BJ (cell line): ENCODE data around the gene NOM1. TPM values are rescaled to one million over a fixed set of nuclear protein-coding genes. Genes with fewer than 3 reads are reported as not detected.
"Not testable (repeated sequence)": the region's sequence is repeated elsewhere in the genome, so short reads cannot be mapped to it uniquely, and the experiment has no call there.

Experiments used
- CTCF ChIA-PET: fragments of 350-600 bp; formaldehyde crosslinking; extraction: SDS; loops from one replicate; lab custom pipeline; 2021; ENCODE audit warnings: antibody characterized with exemption, inconsistent platforms; lab: Yijun Ruan, JAX
- POLR2A ChIA-PET: fragments of 300-600 bp; sonication (Branson Sonifier 250); formaldehyde crosslinking; extraction: SDS; loops from one replicate; lab custom pipeline; 2021; ENCODE audit warnings: antibody characterized with exemption; lab: Charles Lee
- DNase-seq: peaks from one replicate; pipeline ENCODE4 v3.0.0-alpha.2; 2011; ENCODE audit warnings: low read depth
- H3K27me3 ChIP-seq: 2 replicates; pipeline ENCODE4 v1.6.0; 2011; ENCODE audit warnings: low read length; ENCODE audit not compliant: control insufficient read depth, insufficient read depth
- H3K36me3 ChIP-seq: 2 replicates; pipeline ENCODE4 v1.5.1; 2011; ENCODE audit warnings: low read length; ENCODE audit not compliant: control insufficient read depth, insufficient read depth
- H3K4me3 ChIP-seq: 2 replicates; pipeline ENCODE4 v1.5.1; 2011; ENCODE audit warnings: low read depth, mild to moderate bottlenecking, control low read depth, low read length
- polyA plus RNA-seq: library from polyadenylated mRNA; depleted of rRNA; stranded (reverse); fragments of >200 nt; gene quantifications from 2 replicates; pipeline ENCODE4 v1.2.3, GENCODE V29; 2011
- TF ChIP-seq, protein P1 (sequence below): IDR thresholded peaks from 2 replicates; pipeline ENCODE4 v1.5.1; 2011; ENCODE audit warnings: low read depth, mild to moderate bottlenecking, control low read depth, inconsistent platforms, low read length, moderate library complexity; ENCODE audit not compliant: insufficient read depth

NOM1 gene
- polyA plus RNA-seq, 1 experiment, result 8.0 TPM

DNA sequence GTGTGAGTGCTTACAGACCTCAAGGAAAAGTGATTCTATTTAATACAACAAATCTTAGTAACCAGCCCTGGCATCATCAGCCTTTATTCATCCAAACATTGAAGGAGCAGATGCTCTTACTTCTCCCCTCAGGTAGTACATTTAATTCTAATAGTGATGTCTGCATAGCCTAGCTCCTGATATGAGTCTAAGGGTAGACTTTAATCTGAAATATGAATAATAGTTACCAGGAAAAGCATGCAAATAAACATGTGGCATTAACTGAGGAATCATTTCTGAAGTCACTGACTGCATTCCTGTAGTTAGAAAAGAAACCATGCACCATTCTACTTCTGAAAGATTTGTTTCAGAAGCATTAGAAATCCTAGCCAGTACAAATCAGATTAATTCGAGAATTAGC lies 30.9 kb upstream of the NOM1 start:
- ChIA-PET CTCF (no interaction called here), POLR2A (no interaction called here)
- peaks cover 2% of the 10 kb centered on the region; the same call in 1 of the 2 replicates for H3K27me3 ChIP-seq
- no peaks in the 10 kb centered on the region for H3K36me3 ChIP-seq
- DNase-seq, result no peak
- H3K4me3 ChIP-seq, result no peak overlapping the region
- TF ChIP-seq, protein P1, sequence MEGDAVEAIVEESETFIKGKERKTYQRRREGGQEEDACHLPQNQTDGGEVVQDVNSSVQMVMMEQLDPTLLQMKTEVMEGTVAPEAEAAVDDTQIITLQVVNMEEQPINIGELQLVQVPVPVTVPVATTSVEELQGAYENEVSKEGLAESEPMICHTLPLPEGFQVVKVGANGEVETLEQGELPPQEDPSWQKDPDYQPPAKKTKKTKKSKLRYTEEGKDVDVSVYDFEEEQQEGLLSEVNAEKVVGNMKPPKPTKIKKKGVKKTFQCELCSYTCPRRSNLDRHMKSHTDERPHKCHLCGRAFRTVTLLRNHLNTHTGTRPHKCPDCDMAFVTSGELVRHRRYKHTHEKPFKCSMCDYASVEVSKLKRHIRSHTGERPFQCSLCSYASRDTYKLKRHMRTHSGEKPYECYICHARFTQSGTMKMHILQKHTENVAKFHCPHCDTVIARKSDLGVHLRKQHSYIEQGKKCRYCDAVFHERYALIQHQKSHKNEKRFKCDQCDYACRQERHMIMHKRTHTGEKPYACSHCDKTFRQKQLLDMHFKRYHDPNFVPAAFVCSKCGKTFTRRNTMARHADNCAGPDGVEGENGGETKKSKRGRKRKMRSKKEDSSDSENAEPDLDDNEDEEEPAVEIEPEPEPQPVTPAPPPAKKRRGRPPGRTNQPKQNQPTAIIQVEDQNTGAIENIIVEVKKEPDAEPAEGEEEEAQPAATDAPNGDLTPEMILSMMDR, result no peak

DNA sequence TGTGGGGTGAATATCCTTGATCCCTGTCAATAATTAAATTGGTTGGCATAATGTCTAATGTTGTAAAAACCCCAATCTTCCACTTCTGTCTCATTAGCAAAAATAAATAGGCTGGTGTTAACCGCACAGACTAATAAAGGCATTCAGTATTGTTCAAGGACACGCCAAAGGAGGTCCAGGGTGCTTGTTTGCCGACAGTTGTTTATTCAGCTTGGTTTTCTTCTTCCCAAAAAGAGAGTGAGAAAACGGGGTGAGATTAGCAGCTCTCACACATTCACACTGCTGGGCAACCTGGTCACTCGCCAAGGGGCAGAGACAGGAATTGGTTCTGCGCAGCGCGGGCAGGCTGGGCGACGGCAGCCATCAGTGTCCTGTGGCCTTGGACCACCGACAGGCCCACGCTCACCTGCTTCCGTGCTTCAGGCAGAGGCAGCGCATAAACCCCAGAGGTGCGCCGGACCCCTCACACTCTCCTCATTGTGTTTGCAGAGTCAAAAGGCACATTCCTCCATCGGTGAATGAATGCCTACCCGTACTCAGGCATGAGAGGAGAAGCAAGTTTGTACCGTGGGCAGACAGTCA lies 30.3 kb upstream of the NOM1 start:
- POLR2A ChIA-PET, result no interaction called here
- Histone ChIP-seq H3K27me3 (peaks cover 2% of the 10 kb centered on the region; the same call in 1 of the 2 replicates), H3K4me3 (no peak overlapping the region), H3K36me3 (no peaks in the 10 kb centered on the region)
- DNase-seq, result no peak
- CTCF ChIA-PET, result no interaction called here
- TF ChIP-seq, protein P1, result no peak

DNA sequence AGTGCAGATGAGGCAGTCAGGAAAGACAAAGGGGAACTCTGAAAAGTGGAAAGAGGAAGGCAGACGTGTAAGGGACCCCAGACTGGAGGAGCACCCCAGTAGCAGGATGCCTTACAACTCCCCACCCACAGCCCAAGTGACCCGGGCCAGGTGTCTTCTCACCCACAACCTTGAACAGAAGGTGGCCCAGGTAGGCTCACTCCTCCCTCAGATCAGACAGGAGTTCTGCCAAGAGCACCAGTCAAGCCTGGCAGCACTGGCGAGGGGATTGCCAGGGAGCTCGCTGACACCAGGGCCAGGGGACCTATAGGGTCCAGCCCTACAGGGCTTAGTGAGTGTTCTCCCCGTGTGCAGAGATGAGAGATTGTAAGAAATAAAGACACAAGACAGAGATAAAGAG lies 29.4 kb upstream of the NOM1 start:
- POLR2A ChIA-PET, result no interaction called here
- H3K27me3 ChIP-seq, result peaks cover 2% of the 10 kb centered on the region; the same call in 1 of the 2 replicates
- no peak for DNase-seq
- TF ChIP-seq, protein P1, result no peak
- CTCF ChIA-PET, result no interaction called here
- no peak overlapping the region for H3K4me3 ChIP-seq
- no peaks in the 10 kb centered on the region for H3K36me3 ChIP-seq

DNA sequence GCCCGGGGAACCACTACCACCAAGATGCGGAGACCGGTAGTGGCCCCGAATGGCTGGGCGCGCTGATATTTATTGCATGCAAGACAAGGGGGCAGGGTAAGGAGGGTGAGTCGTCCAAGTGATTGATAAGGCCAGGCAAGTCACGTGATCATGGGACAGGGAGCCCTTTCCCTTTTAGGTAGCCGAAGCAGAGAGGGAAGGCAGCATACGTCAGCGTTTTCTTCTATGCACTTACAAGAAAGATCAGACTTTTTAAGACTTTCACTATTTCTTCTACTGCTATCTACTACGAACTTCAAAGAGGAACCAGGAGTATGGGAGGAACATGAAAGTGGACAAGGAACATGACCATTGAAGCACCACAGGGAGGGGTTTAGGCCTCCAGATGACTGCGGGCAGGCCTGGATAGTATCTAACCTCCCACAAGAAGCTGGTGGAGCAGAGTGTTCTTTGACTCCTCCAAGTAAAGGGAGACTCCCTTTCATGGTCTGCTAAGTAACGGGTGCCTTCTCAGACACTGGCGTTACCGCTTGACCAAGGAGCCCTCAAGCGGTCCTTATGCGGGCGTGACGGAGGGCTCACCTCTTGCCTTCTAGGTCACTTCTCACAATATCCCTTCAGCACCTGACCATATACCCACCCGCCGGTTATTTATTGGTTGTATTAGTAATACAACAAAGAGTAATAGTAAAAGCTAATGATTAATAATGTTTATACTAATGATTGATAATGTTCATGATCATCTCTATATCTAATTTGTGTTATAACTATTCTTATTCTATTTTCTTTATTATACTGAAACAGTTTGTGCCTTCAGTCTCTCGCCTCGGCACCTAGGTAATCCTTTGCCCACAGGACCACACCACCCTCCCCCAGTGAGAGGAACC lies 28.8 kb upstream of the NOM1 start:
- DNase-seq, H3K4me3 ChIP-seq, H3K36me3 ChIP-seq, H3K27me3 ChIP-seq, CTCF ChIA-PET, POLR2A ChIA-PET: not testable (repeated sequence)

DNA sequence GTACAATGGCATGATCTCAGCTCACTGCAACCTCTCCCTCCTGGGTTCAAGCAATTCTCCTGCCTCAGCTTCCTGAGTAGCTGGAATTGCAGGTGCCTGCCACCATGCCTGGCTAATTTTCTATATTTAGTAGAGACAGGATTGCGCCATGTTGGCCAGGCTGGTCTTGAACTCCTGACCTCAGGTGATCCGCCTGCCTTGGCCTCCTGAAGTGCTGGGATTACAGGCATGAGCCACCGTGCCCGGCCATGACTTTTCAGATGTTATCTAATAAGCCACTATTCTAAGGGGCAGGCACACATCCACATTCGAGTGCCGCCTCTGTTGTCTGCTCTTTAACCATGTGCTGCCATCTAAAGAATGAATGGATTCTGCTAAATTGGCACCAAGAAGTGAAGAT lies 27.2 kb upstream of the NOM1 start:
- H3K4me3 ChIP-seq, POLR2A ChIA-PET, H3K36me3 ChIP-seq, DNase-seq, H3K27me3 ChIP-seq: not testable (repeated sequence)
- CTCF ChIA-PET, result interaction anchor here (0.6 kb wide), 1 partner anchor 48 kb away, joined by 5 read pairs; no protein-coding TSS in a partner anchor

DNA sequence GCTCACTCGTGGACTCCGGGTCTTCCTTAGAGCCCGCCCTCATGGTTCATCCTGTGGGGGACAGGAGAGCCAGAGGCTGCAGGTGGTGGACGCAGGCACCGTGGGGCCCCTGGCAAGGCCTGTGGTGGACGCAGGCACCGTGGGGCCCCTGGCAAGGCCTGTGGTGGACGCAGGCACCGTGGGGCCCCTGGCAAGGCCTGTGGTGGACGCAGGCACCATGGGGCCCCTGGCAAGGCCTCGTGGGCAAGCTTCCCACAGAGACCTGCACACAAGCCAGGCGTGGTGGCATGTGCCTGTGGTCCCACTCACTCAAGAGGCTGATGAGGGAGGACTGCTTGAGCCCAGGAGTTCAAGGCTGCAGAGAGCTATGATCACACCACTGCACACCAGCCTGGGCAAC lies 23.7 kb upstream of the NOM1 start:
- H3K4me3 ChIP-seq, DNase-seq, H3K27me3 ChIP-seq, CTCF ChIA-PET, POLR2A ChIA-PET, H3K36me3 ChIP-seq: not testable (repeated sequence)
